Endodermal cell (in vitro differentiated cells): ENCODE measurements around the gene SRGAP3. TPM values are rescaled to one million over a fixed set of nuclear protein-coding genes. Genes with fewer than 3 reads are reported as not detected.
A peak's percentile ranks its signal among the peaks of the same experiment; 100 is the strongest.

Source experiments
- DNase-seq: peaks from one replicate; pipeline ENCODE4 v3.0.0-alpha.2; 2017
- H3K27ac ChIP-seq: 2 replicates; pipeline ENCODE4 v1.5.1; 2013; ENCODE audit warnings: mild to moderate bottlenecking, low read depth, low read length, moderate library complexity
- H3K27me3 ChIP-seq: 2 replicates; pipeline ENCODE4 v1.6.1; 2013; ENCODE audit warnings: mild to moderate bottlenecking, low read length, moderate library complexity; ENCODE audit not compliant: insufficient read depth, control insufficient read depth, poor library complexity, severe bottlenecking
- H3K36me3 ChIP-seq: 2 replicates; pipeline ENCODE4 v1.7.0; 2013; ENCODE audit warnings: mild to moderate bottlenecking, low read length, moderate library complexity; ENCODE audit not compliant: control insufficient read depth, insufficient read depth
- H3K4me1 ChIP-seq: one replicate; pipeline ENCODE4 v1.7.0; 2013; ENCODE audit warnings: low read length; ENCODE audit not compliant: control insufficient read depth, insufficient read depth
- H3K4me3 ChIP-seq: 2 replicates; pipeline ENCODE4 v1.5.1; 2013; ENCODE audit warnings: mild to moderate bottlenecking, low read length, moderate library complexity
- H3K9ac ChIP-seq: 2 replicates; pipeline ENCODE4 v1.6.1; 2013; ENCODE audit warnings: mild to moderate bottlenecking, low read length, moderate library complexity; ENCODE audit not compliant: poor library complexity, severe bottlenecking; ENCODE audit errors: extremely low read depth
- H3K9me3 ChIP-seq: 2 replicates; pipeline ENCODE4 v1.6.1; 2013; ENCODE audit warnings: mild to moderate bottlenecking, low read length, moderate library complexity; ENCODE audit not compliant: control insufficient read depth
- H3K27ac Mint-ChIP-seq: 2 replicates; pipeline ENCODE4 v1.8.0; 2020; ENCODE audit warnings: mixed read lengths
- H3K27me3 Mint-ChIP-seq: 2 replicates; pipeline ENCODE4 v1.8.0; 2021; ENCODE audit warnings: mild to moderate bottlenecking, mixed read lengths; ENCODE audit not compliant: insufficient read depth
- H3K36me3 Mint-ChIP-seq: 2 replicates; pipeline ENCODE4 v1.8.0; 2020; ENCODE audit warnings: low read depth, mixed read lengths
- H3K4me1 Mint-ChIP-seq: 2 replicates; pipeline ENCODE4 v1.8.0; 2020; ENCODE audit warnings: mixed read lengths
- H3K4me3 Mint-ChIP-seq: 2 replicates; pipeline ENCODE4 v1.8.0; 2020; ENCODE audit warnings: mild to moderate bottlenecking, moderate library complexity, mixed read lengths
- H3K9me3 Mint-ChIP-seq: 2 replicates; pipeline ENCODE4 v1.8.0; 2020; ENCODE audit warnings: mild to moderate bottlenecking, mixed read lengths
- CTCF ChIP-seq: fragments of 200-600 bp; sonication (generic); conservative IDR thresholded peaks from 2 replicates; pipeline ENCODE4 v1.5.0; 2021; ENCODE audit warnings: antibody characterized with exemption, mild to moderate bottlenecking
- WGBS, 2 experiments: methylation state at CpG; one replicate each; pipeline versions ENCODE4 v1.1.5 to v1.1.7; 2013; ENCODE audit warnings: missing lambda C conversion rate in 2 of 2, mixed read lengths in 1 of 2; ENCODE audit not compliant: insufficient coverage in 1 of 2, insufficient read length in 1 of 2; 5-methylcytosine and 5-hydroxymethylcytosine counted together
- total RNA-seq, 2 donors: library from RNA; stranded (reverse); fragmentation: NEBNext Ultra II Directional in 1 of 2; extraction: Animal tissue kit (Norgen Biotek cat#: 25700) in 1 of 2; gene quantifications; 2 replicates in 1 of 2; 3 replicates in 1 of 2; pipeline ENCODE4 v1.2.1, GENCODE V29; 2021

SRGAP3 gene
- total RNA-seq, 2 donors from 2014 or later: 5.0 to 8.1 TPM

- Histone ChIP-seq H3K36me3 (no peaks in the 10 kb centered on the region), H3K27ac (peak overlapping the region; percentile 71), H3K4me1 (peaks cover 12% of the 10 kb centered on the region), H3K4me3 (no peak overlapping the region), H3K27me3 (no peaks in the 10 kb centered on the region), H3K9me3 (no peaks in the 10 kb centered on the region), H3K9ac (no peak overlapping the region)
- Mint-ChIP-seq H3K36me3 (no peaks in the 10 kb centered on the region), H3K9me3 (no peaks in the 10 kb centered on the region), H3K4me1 (peaks cover 42% of the 10 kb centered on the region), H3K27me3 (peaks cover 12% of the 10 kb centered on the region), H3K27ac (no peak overlapping the region), H3K4me3 (no peak overlapping the region)
- TF ChIP-seq CTCF: no peak
- no peak for DNase-seq
- 94% methylated on average over 4 of the region's 4 CpGs for WGBS, 2 experiments
These were observed 43.2 kb downstream of the SRGAP3 start for GRCh38 chr3:9206287-9206686.

GRCh38 chr3:9205345-9206143 lies 43.9 kb downstream of the SRGAP3 start:
- Histone ChIP-seq H3K27ac (peak overlapping the region; percentile 43), H3K36me3 (no peaks in the 10 kb centered on the region), H3K9ac (no peak overlapping the region), H3K4me3 (no peak overlapping the region), H3K27me3 (no peaks in the 10 kb centered on the region), H3K4me1 (peaks cover 12% of the 10 kb centered on the region), H3K9me3 (no peaks in the 10 kb centered on the region)
- H3K27ac Mint-ChIP-seq: no peak overlapping the region
- no peak for TF ChIP-seq CTCF
- peaks cover 43% of the 10 kb centered on the region for H3K4me1 Mint-ChIP-seq
- peaks cover 12% of the 10 kb centered on the region for H3K27me3 Mint-ChIP-seq
- no peaks in the 10 kb centered on the region for H3K36me3 Mint-ChIP-seq
- no peak overlapping the region for H3K4me3 Mint-ChIP-seq
- no peak for DNase-seq
- WGBS, 2 experiments: 94 to 95% methylated on average over 8 of the region's 9 CpGs
- H3K9me3 Mint-ChIP-seq: no peaks in the 10 kb centered on the region

- peak; percentile 70 for DNase-seq
- TF ChIP-seq CTCF: peak; percentile 35
- Mint-ChIP-seq H3K27me3 (peaks cover 12% of the 10 kb centered on the region), H3K4me1 (peaks cover 43% of the 10 kb centered on the region), H3K36me3 (no peaks in the 10 kb centered on the region), H3K9me3 (no peaks in the 10 kb centered on the region), H3K27ac (peak overlapping the region; percentile 89), H3K4me3 (peak overlapping the region; percentile 27)
- Histone ChIP-seq H3K9ac (peak overlapping the region; percentile 38), H3K4me3 (peak overlapping the region; percentile 68), H3K9me3 (no peaks in the 10 kb centered on the region), H3K36me3 (no peaks in the 10 kb centered on the region), H3K27ac (peak overlapping the region; percentile 97), H3K4me1 (peaks cover 12% of the 10 kb centered on the region), H3K27me3 (no peaks in the 10 kb centered on the region)
- 45 to 54% methylated on average over 14 to 16 of the region's 17 CpGs for WGBS, 2 experiments
These were observed 45.0 kb downstream of the SRGAP3 start for GRCh38 chr3:9204253-9204992.
